ENCODE measurements around the gene LRRC49.
"Not testable (repeated sequence)": the region's sequence is repeated elsewhere in the genome, so short reads cannot be mapped to it uniquely, and the experiment has no call there.

LRRC49 gene

GRCh38 chr15:70920981-70921696 lies 28.5 kb downstream of the LRRC49 start:
- no peak for DNase-seq (ENCODE audit: low read depth in 2 of 2)

- no peak for DNase-seq (ENCODE audit: low read depth in 2 of 2)
These were observed 29.5 kb downstream of the LRRC49 start for GRCh38 chr15:70922119-70922518.

GRCh38 chr15:70923311-70924080 lies 30.9 kb downstream of the LRRC49 start:
- DNase-seq (ENCODE audit: low read depth in 2 of 2): no peak

GRCh38 chr15:70926914-70927313 lies 34.3 kb downstream of the LRRC49 start:
- not testable (repeated sequence) for DNase-seq (ENCODE audit: low read depth in 2 of 2)

DNA sequence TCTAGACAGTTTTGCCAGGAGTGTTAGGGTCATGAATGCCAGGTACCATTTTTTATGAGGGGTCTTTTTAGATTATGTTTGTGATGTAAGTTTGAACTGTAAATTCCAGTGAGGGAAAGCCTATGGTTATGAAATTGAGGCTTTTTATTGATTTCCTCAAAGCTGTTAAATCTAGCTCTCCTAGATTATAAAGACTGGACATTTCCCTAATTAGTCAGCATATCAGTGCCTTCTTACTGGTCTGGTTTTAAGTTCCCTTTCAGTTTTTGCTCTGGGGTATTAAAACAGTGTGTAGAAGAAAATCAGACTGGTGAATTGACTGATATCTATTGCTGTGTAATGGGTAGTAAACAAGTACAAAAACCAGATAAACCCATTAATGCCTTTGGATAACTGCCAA lies 39.2 kb downstream of the LRRC49 start:
- no peak for DNase-seq (ENCODE audit: low read depth in 2 of 2)

DNA sequence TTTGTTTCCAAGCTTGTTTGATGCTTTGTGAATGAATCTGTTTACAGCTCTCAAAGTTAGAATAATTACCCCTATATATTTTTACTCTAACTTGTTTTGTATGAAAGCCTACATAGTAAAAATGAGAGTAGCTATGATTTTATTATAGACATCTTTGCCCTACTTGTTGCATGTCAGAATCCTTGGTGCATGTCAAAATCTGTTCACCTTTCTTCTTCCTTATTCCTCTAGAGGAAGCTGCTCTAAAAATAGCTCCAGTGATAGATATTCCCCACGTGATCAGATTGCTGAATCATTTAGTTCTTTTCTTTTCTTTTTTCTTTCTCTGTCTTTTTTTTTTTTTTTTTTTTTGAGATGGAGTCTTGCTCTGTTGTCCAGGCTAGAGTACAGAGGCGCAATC lies 39.8 kb downstream of the LRRC49 start:
- no peak for DNase-seq (ENCODE audit: low read depth in 2 of 2)

DNA sequence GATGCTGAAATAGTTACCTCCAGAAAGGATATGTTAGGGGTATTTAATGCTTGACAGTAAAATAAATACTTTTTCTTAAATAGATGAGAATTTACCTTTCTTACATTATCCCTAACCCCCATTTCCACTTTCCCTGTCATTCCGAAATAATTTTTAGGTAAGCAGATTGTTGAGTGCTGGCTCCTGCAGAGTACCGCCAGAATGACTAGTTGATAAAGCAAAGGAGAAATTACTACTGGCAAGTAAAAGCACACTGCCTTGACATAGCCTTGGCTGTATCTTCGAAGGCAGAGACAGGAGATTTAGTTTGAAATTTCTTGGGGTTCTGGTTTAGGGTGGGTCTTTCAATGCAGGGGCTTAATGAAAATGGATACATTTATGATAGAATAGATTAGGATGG lies 40.8 kb downstream of the LRRC49 start:
- DNase-seq (ENCODE audit: low read depth in 2 of 2): no peak

DNA sequence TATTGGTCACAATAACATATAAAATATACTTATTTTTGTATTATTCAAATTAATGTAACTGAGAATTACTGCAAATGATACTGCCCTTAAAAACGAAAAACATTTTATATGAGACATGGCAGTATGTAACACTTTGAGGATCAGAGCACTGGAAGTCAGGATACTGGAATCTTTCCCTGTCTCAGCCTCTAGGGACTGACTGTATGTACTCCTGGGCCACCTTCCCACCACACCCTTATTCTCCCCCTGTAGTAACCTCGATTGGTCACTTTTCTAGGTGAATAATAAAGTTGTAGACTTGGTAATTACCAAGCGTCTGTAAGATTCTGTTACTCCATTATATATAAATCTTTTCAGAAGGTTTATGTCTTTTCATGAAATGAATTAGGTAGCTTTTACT lies 43.0 kb downstream of the LRRC49 start:
- no peak for DNase-seq (ENCODE audit: low read depth in 2 of 2)

- no peak for DNase-seq (ENCODE audit: low read depth in 2 of 2)
These were observed 43.7 kb downstream of the LRRC49 start for GRCh38 chr15:70936326-70936725.

DNA sequence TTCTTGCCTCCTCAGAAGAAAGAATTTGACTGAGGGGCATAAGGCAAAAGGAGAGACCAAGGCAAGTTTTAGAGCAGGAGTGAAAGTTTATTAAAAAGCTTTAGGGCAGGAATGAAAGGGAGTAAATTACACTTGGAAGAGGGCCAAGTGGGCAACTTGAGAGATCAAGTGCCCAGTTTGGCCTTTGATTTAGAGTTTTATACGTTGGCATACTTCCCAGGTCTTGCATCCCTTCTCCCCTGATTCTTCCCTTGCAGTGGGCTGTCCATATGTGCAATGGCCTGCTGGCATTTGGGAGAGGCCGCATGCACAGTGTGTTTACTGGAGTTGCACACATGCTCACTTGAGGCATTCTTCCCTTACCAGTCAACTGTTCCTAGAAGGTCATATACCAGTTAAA lies 50.7 kb downstream of the LRRC49 start:
- DNase-seq (ENCODE audit: low read depth in 2 of 2): not testable (repeated sequence)

DNA sequence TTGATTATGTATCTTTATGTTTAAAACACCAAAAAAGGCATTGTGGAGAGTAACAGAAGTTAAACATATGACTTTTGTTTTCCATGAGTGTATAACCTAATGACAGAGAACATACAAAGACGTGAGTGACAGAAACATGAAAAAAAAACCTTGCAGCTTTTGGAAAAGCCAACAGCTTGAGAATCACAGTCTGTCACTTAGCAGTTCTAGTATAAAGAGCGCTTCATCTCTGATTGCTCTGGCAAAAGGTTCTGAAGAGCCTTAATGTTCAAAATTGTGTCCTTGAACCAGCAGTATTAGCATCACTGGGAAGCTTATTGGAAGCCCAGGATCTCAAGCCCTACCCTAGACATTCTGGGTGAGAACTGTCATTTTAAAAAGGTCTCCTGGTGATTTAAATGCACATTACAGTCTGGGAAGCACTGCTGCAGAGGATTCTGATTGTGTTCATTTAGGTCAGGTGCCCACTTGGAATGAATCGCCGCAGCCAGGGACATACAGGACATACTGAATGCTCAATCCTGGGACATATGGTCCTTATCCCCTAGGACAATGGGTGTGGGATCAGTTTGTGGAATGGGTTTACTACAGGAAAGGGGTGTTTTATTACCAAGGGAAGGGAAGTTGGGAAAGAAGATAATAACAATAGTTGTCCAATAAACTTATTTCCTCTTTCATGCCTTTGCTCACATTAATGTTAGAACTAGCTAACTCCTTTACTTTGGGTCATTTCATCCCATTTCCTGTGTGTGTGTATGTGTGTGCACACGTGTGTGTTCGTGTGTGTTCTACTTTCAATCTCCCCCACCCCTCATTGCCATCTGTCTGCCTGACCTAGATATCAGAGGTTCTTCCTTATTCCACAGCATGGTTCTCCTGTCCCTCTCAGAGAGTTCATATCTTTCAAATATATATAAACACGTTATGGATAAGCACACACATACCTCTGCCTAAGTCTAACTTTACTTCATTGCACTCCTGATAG lies 55.0 kb downstream of the LRRC49 start:
- no peak for DNase-seq (ENCODE audit: low read depth in 2 of 2)

- no peak for DNase-seq (ENCODE audit: low read depth in 2 of 2)
These were observed 58.3 kb downstream of the LRRC49 start for GRCh38 chr15:70950953-70951352.

DNA sequence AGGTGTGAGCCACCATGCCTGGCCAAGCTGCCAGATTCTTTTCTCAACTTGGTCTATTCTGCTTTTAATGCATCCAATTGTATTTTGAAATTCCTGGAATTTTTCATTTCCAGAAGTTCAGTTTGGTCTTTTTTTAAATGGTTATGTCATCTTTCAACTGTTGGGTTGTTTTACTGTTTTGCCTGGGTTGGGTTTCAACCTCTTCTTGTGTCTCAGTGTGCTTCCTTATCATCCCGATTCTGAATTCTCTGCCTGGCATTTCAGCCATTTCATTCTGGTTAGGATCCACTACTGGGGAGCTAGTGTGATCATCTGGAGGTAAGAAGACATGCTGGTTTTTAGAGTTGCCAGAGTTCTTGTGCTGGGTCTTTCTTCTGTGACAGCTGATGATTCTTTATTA lies 61.5 kb downstream of the LRRC49 start:
- no peak for DNase-seq (ENCODE audit: low read depth in 2 of 2)

DNA sequence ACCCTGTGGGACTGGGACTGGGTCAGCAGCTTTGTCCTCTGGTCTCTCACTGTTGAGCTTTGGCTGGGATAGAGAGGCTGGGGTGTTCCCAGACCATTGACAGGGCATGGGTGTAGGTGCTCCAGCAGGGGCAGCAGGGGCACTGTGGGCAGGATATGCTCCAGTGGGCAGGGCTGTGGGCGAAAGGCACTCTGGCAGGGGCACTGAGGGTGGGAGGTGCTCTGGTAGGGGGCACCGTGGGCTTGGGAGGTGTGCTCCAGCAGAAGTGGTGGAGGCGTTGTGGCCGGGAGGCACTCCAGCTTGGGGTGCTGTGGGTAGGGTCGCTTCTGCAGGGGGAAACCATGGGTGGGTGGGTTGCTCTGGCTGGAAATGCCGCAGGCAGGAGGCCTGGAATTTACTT lies 62.1 kb downstream of the LRRC49 start:
- no peak for DNase-seq (ENCODE audit: low read depth in 2 of 2)

DNA sequence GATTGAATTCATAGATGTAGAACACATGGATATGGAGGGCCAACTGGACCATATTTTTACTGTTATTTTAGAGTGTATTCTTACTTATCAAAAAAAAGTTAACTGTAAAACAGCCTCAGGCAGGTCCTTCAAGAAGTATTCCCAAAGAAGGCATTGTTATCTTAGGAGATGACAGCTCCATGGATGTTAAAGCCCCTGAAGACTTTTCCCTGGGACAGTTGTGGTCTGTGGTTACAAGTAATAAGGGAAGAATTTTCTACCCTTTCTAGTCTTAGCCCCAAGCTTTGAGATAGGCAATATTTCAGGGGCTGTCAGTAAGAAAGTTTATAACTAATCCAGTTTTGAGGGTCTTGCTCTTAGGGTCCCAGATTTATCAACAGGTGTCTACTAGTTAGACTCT lies 62.5 kb downstream of the LRRC49 start:
- peak; percentile 24 to 28 for DNase-seq (ENCODE audit: low read depth in 2 of 2)

DNA sequence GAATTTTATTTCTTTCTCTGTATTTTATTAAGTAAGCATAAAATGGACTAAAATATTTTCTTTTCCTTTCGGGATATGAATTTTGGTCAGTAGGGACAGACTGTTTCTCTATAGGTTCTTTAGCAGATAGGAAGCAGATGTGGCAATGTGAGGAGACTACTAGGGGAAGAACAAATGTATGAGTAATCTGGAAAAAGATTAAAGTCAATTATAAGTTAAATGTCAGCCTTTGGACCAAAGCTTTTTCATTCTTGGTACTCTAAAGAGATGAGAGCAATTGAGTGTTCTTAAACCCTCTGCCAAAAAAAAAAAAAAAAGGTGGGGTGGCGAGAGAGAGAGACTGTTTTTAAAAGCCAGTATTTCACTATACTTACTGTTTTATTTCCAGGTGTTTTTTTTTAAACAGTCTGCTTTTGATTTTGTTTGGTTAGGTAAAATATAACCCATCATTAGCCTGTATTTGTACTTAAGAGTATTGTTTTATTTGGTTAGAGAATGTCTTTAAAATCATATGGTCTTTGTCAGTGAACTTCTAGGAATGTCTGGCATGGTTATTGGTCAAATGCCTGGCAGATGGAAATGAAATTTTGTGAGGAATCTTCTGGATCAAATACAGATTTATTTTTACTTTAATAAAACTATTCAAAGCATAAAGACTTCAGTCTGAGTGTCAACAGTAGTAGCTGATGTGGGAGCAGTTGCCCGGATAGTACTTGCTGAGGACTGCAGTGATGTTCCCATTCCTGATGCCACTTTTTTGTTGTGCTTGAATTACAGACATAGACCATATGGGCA lies 63.8 kb downstream of the LRRC49 start:
- DNase-seq (ENCODE audit: low read depth in 2 of 2): no peak

- DNase-seq (ENCODE audit: low read depth in 2 of 2): no peak
These were observed 69.5 kb downstream of the LRRC49 start for GRCh38 chr15:70962084-70962483.

- DNase-seq (ENCODE audit: low read depth in 2 of 2): no peak
These were observed 70.6 kb downstream of the LRRC49 start for GRCh38 chr15:70963199-70963598.

DNA sequence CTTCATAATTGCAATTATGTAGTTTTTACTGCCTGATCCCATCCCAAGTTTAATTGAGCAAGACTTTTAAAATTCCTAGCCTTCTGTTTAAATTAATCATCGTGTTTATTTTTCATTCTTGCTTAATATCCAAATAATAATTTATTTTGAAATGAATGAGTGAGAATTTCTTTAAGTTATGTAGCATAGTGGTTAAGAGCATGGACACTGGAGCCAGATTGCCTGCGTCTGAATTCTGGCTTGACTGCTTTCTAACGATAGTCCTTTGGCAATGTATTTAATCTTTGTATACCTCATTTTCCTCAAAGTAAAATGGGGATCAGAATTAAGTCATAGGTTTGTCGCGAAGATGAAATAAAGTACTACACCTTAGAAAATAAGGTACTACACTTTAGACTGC lies 71.4 kb downstream of the LRRC49 start:
- no peak for DNase-seq (ENCODE audit: low read depth in 2 of 2)

DNA sequence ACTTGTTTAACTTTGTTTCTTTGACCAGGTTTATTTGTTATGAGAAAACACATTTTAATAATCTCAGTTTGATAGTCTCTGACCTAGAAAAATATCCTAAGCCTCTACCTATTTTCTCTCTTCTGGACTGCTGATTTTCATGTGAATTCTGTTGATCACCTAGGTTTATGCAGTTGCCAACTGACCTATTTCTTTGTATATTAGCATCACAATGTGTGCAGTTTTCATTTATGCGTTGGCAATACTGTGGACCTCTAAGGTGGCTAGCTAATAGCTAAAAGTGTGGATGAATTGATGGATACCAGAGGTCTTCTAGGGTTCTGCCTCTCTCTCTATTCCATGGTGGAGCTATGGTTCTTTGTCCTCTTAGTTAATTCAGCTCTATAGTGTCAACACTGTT lies 72.1 kb downstream of the LRRC49 start:
- no peak for DNase-seq (ENCODE audit: low read depth in 2 of 2)

DNA sequence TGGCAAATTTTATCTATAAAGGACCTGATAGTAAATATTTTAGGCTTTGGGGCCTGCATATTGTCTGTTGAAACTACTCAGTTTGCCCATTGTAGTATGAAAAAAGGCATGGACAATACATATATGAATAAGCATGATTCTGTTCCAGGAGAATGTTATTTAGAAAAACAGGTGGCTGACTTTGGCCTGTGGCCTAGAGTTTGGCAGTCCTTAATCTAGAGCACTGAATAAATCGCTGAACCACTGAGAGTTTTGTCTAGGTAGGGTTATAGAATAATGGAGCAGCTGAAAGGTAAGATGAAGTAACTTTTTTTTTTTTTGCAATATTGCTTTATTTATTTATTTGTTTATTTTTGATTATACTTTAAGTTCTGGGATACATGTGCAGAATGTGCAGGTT lies 75.0 kb downstream of the LRRC49 start:
- DNase-seq (ENCODE audit: low read depth in 2 of 2): no peak

Measured in fibroblast of skin of left quadriceps (primary cell).